H9 (cell line): ENCODE results near the gene FAM184A. TPM values are rescaled to one million over a fixed set of nuclear protein-coding genes. Genes with fewer than 3 reads are reported as not detected.

Source experiments
- DNase-seq: peaks from one replicate; pipeline ENCODE4 v3.0.0-alpha.2; 2017
- H2AFZ ChIP-seq: one replicate; pipeline ENCODE4 v1.6.1; 2013; ENCODE audit warnings: mild to moderate bottlenecking, low read length, control low read depth, moderate library complexity
- H2AK5ac ChIP-seq: 2 replicates; pipeline ENCODE4 v1.6.1; 2013; ENCODE audit warnings: low read length, control low read depth, mixed read lengths; ENCODE audit not compliant: insufficient read length
- H2BK120ac ChIP-seq: one replicate; pipeline ENCODE4 v1.6.1; 2013; ENCODE audit warnings: low read depth, mild to moderate bottlenecking, low read length, control low read depth, inconsistent platforms; ENCODE audit not compliant: poor library complexity, severe bottlenecking
- H2BK12ac ChIP-seq: 2 replicates; pipeline ENCODE4 v1.6.1; 2013; ENCODE audit warnings: low read length, control low read depth, mixed read lengths, low read depth; ENCODE audit not compliant: insufficient read length
- H2BK15ac ChIP-seq: 2 replicates; pipeline ENCODE4 v1.6.1; 2013; ENCODE audit warnings: low read depth, low read length, control low read depth
- H2BK20ac ChIP-seq: one replicate; pipeline ENCODE4 v1.6.1; 2013; ENCODE audit warnings: low read depth, mild to moderate bottlenecking, low read length, control low read depth, inconsistent platforms; ENCODE audit not compliant: poor library complexity, severe bottlenecking
- H2BK5ac ChIP-seq: 2 replicates; pipeline ENCODE4 v1.6.1; 2013; ENCODE audit warnings: low read length, control low read depth, mixed read lengths; ENCODE audit not compliant: insufficient read length
- H3K14ac ChIP-seq: 2 replicates; pipeline ENCODE4 v1.6.1; 2013; ENCODE audit warnings: low read length, control low read depth; ENCODE audit not compliant: insufficient read depth
- H3K18ac ChIP-seq: 2 replicates; pipeline ENCODE4 v1.6.1; 2013; ENCODE audit warnings: low read depth, mild to moderate bottlenecking, mixed read lengths, low read length, control low read depth; ENCODE audit not compliant: insufficient read length
- H3K23ac ChIP-seq: 2 replicates; pipeline ENCODE4 v1.6.1; 2013; ENCODE audit warnings: low read length, control low read depth, mixed read lengths, low read depth; ENCODE audit not compliant: insufficient read length
- H3K23me2 ChIP-seq: 2 replicates; pipeline ENCODE4 v1.6.1; 2013; ENCODE audit warnings: low read depth, mild to moderate bottlenecking, mixed read lengths, low read length, control low read depth; ENCODE audit not compliant: insufficient read length, poor library complexity, severe bottlenecking
- H3K27ac ChIP-seq: 2 replicates; pipeline ENCODE4 v1.5.1; 2013; ENCODE audit warnings: low read length, control low read depth, mixed read lengths, low read depth; ENCODE audit not compliant: insufficient read length
- H3K27me3 ChIP-seq: 2 replicates; pipeline ENCODE4 v1.6.1; 2013; ENCODE audit warnings: low read length, control low read depth, inconsistent platforms; ENCODE audit not compliant: insufficient read depth
- H3K4ac ChIP-seq: 2 replicates; pipeline ENCODE4 v1.6.1; 2013; ENCODE audit warnings: low read depth, mild to moderate bottlenecking, control low read depth, inconsistent platforms, low read length, moderate library complexity
- H3K4me1 ChIP-seq: 2 replicates; pipeline ENCODE4 v1.6.1; 2013; ENCODE audit warnings: low read length, control low read depth, inconsistent platforms; ENCODE audit not compliant: insufficient read depth
- H3K4me2 ChIP-seq: 2 replicates; pipeline ENCODE4 v1.6.1; 2013; ENCODE audit warnings: low read length, control low read depth, mixed read lengths; ENCODE audit not compliant: insufficient read length, insufficient read depth
- H3K56ac ChIP-seq: 2 replicates; pipeline ENCODE4 v1.6.1; 2013; ENCODE audit warnings: low read depth, mild to moderate bottlenecking, mixed read lengths, low read length, control low read depth; ENCODE audit not compliant: insufficient read length
- H3K79me1 ChIP-seq: 2 replicates; pipeline ENCODE4 v1.6.1; 2013; ENCODE audit warnings: low read depth, mild to moderate bottlenecking, moderate library complexity, low read length, control low read depth, inconsistent platforms; ENCODE audit not compliant: insufficient read depth, poor library complexity, severe bottlenecking
- H3K79me2 ChIP-seq: 2 replicates; pipeline ENCODE4 v1.6.1; 2013; ENCODE audit warnings: low read length, control low read depth, inconsistent platforms; ENCODE audit not compliant: insufficient read depth
- H3K9ac ChIP-seq: 2 replicates; pipeline ENCODE4 v1.6.1; 2013; ENCODE audit warnings: low read length, control low read depth, mixed read lengths; ENCODE audit not compliant: insufficient read length; ENCODE audit errors: extremely low read depth
- H3K9me3 ChIP-seq: one replicate; pipeline ENCODE4 v1.6.1; 2013; ENCODE audit warnings: low read depth, low read length, inconsistent platforms; ENCODE audit not compliant: control insufficient read depth
- H3T11ph ChIP-seq: one replicate; pipeline ENCODE4 v1.6.1; 2013; ENCODE audit warnings: mild to moderate bottlenecking, low read length, control low read depth, inconsistent platforms
- H4K20me1 ChIP-seq: one replicate; pipeline ENCODE4 v1.6.1; 2013; ENCODE audit not compliant: control insufficient read depth, insufficient read length, insufficient read depth
- H4K5ac ChIP-seq: 2 replicates; pipeline ENCODE4 v1.6.1; 2013; ENCODE audit warnings: low read depth, mild to moderate bottlenecking, mixed read lengths, low read length, control low read depth; ENCODE audit not compliant: insufficient read length
- H4K8ac ChIP-seq: replicated peaks from 2 replicates; pipeline ENCODE4 v1.6.1; 2013; ENCODE audit warnings: low read length, control low read depth, mixed read lengths, low read depth; ENCODE audit not compliant: insufficient read length
- H4K91ac ChIP-seq: 2 replicates; pipeline ENCODE4 v1.6.1; 2013; ENCODE audit warnings: low read depth, mild to moderate bottlenecking, moderate library complexity, mixed read lengths, low read length, control low read depth; ENCODE audit not compliant: insufficient read length
- H3K27ac Mint-ChIP-seq, 3 experiments: 2 replicates in 2 of 3; 3 replicates in 1 of 3; pipeline ENCODE4 v1.8.0; 2020 to 2021; ENCODE audit warnings: mixed read lengths in 3 of 3, mild to moderate bottlenecking in 1 of 3, moderate library complexity in 1 of 3
- H3K27me3 Mint-ChIP-seq: 2 replicates; pipeline ENCODE4 v1.8.0; 2021; ENCODE audit warnings: low read depth, mild to moderate bottlenecking, moderate library complexity, mixed read lengths
- H3K36me3 Mint-ChIP-seq, 3 experiments: 2 replicates in 2 of 3; 3 replicates in 1 of 3; pipeline ENCODE4 v1.8.0; 2020 to 2021; ENCODE audit warnings: low read depth in 3 of 3, mixed read lengths in 3 of 3; ENCODE audit not compliant: insufficient read depth in 1 of 3
- H3K4me1 Mint-ChIP-seq, 2 experiments: 2 replicates each; pipeline ENCODE4 v1.8.0; 2020; ENCODE audit warnings: mixed read lengths in 2 of 2
- H3K4me3 Mint-ChIP-seq, 2 experiments: 2 replicates in 1 of 2; 3 replicates in 1 of 2; pipeline ENCODE4 v1.8.0; 2020 to 2021; ENCODE audit warnings: mild to moderate bottlenecking in 2 of 2, mixed read lengths in 2 of 2, moderate library complexity in 1 of 2
- H3K9me3 Mint-ChIP-seq, 2 experiments: 2 replicates in 1 of 2; 3 replicates in 1 of 2; pipeline ENCODE4 v1.8.0; 2020; ENCODE audit warnings: mild to moderate bottlenecking in 2 of 2, mixed read lengths in 2 of 2, moderate library complexity in 1 of 2
- CTCF ChIP-seq: fragments of 200-600 bp; sonication (generic); conservative IDR thresholded peaks from 3 replicates; pipeline ENCODE4 v1.8.0; 2021; ENCODE audit warnings: antibody characterized with exemption, mild to moderate bottlenecking
- WGBS: extraction: QIAGEN DNeasy Blood & Tissue Kit; methylation state at CpG from one replicate; pipeline ENCODE4 v1.1.7; 2013; ENCODE audit warnings: missing lambda C conversion rate, low lambda C conversion rate, mixed read lengths; ENCODE audit not compliant: insufficient read length; ENCODE audit errors: extremely low coverage; 5-methylcytosine and 5-hydroxymethylcytosine counted together
- total RNA-seq: library from RNA; stranded (reverse); gene quantifications from 2 replicates; pipeline ENCODE4 v1.2.1, GENCODE V29; 2021

The FAM184A gene
- total RNA-seq, 1 experiment from 2014 or later: 11.4 TPM

GRCh38 chr6:118931436-118931835, 147.0 kb downstream of the FAM184A start:
- no peak overlapping the region for H4K8ac ChIP-seq
- H2BK20ac ChIP-seq: no peak overlapping the region
- no peak overlapping the region for H2BK120ac ChIP-seq
- Mint-ChIP-seq H3K27ac (no peak overlapping the region), H3K4me1 (peaks cover 18% of the 10 kb centered on the region in 2 experiments), H3K27me3 (no peaks in the 10 kb centered on the region), H3K4me3 (no peak overlapping the region), H3K36me3 (peaks cover 25 to 48% (median 34%) of the 10 kb centered on the region in 3 experiments; a peak in 6 of 7 replicates), H3K9me3 (peaks cover 4 to 6% of the 10 kb centered on the region in 2 experiments)
- H3K79me1 ChIP-seq: no peaks in the 10 kb centered on the region
- no peak overlapping the region for H3K9ac ChIP-seq
- no peak overlapping the region for H3K4me2 ChIP-seq
- no peak overlapping the region for H2AK5ac ChIP-seq
- H4K20me1 ChIP-seq: no peaks in the 10 kb centered on the region
- no peak overlapping the region for H2BK12ac ChIP-seq
- H3K79me2 ChIP-seq: no peaks in the 10 kb centered on the region; the same call in 1 of the 2 replicates
- H4K91ac ChIP-seq: no peak overlapping the region
- H3T11ph ChIP-seq: no peak overlapping the region
- no peak overlapping the region for H3K56ac ChIP-seq
- no peak for DNase-seq
- H3K23me2 ChIP-seq: peaks cover 4% of the 10 kb centered on the region
- no peak for TF ChIP-seq CTCF
- no peak overlapping the region for H3K4ac ChIP-seq
- no peaks in the 10 kb centered on the region for H3K4me1 ChIP-seq
- H4K5ac ChIP-seq: no peak overlapping the region
- no peak overlapping the region for H3K27ac ChIP-seq
- no peaks in the 10 kb centered on the region for H3K9me3 ChIP-seq
- H3K14ac ChIP-seq: no peak overlapping the region
- H3K23ac ChIP-seq: no peak overlapping the region
- no peak overlapping the region for H3K18ac ChIP-seq
- H3K27me3 ChIP-seq: no peaks in the 10 kb centered on the region
- no peak overlapping the region for H2BK15ac ChIP-seq
- no CpG with 5 or more reads among the region's 5 CpGs for WGBS
- no peak overlapping the region for H2BK5ac ChIP-seq
- no peak overlapping the region for H2AFZ ChIP-seq
